ENCODE measurements around the gene STAB1. TPM values are rescaled to one million over a fixed set of nuclear protein-coding genes. Genes with fewer than 3 reads are reported as not detected.

Gene STAB1
- total RNA-seq, 1 experiment from 2014 or later = not detected

DNA sequence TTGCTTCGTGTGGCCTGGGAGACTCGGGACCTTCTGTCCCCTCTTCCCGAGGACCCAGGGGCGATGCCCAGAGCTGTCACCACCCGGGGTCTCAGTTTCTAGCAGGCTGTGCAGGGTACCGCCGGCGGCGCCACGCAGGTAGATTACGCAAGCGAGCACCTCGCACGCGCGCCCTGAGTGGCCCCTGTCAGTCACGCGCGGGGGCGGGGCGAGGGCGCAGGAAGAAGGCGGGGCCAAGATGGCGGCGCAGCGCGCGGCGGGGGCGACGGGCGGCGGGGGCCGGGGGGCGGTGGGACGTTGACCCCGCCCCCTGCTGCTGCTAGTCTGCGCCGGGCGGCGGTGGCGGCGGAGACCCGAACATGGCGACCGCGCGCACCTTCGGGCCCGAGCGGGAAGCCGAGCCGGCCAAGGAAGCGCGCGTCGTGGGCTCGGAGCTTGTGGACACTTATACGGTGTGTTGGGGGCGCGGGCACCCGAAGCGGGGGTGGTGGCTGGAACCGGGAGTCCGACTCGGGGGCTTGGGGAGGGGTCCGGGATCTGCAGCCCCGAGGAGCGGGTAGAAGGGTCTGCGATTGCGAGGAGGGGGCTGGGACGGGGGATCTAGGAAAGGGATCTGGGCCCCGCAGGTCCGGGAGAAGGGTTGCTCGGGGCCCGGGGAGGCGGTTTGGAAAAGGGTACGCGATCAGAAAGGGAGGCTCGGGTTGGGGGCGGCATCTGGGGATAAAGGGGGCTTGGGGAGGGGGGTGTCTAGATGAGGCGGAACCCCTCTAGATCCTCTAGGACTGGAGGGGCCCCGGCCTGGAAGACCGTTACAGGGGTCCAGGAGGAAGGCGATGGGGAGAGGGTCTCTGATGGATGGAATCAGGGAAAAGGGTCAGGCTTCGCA, 39.6 kb upstream of the STAB1 start, which contains the start of gene NISCH:
Gene NISCH, plus strand, starts transcription at position 322 of the 886 bp plus-strand sequence. Its CDS starts 38 bp downstream, at position 360.
- peak within 1 kb of the TSS; percentile 88 for H3K4me3 ChIP-seq
- no peaks in the 10 kb centered on the region for H3K9me3 ChIP-seq (replicated peaks)
- DNase-seq (ENCODE audit: low read depth in 1 of 2, low spot score in 2 of 2) = peak; percentile 51 to 82
- H3K27me3 ChIP-seq (replicated peaks) = no peaks in the 10 kb centered on the region
- peak within 1 kb of the TSS; percentile 53; the same call in 1 of the 2 replicates for H3K27ac ChIP-seq
- peaks cover 29% of the 10 kb centered on the region for H3K4me1 ChIP-seq (replicated peaks)
- peaks cover 27% of the 10 kb centered on the region for H3K36me3 ChIP-seq

DNA sequence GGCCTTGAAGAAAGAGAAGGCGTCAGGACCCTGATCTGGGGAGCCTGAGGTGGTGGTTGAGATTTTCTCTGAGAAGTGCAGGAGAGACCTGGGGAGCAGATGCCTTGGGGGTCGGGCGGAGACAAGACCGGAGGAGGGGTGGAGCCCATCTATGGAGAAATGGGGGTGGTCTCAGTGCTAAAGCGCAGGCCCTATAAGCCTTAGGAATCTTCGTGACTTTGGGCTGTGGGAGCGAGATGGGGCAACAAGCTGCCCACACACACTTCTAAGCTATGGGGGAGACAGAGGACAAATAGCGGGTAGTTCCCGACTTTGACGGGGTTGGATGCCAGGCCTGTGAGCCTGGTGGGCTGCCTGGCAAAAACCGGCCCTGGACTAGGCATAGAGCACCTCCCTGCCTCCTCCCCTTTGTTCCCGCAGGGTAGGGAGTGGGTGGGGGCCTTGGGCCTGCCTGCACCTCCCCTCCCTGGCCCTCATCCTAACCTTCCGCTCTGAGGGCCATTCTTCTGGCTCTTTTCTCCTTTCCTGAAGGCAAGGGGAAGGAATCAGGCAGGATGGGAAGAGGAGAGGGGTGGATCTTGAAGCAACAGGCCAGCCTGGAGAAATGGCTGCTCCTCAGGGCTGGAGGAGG, 38.9 kb upstream of the STAB1 start:
- no peaks in the 10 kb centered on the region for H3K27me3 ChIP-seq (replicated peaks)
- peak overlapping the region; percentile 88 for H3K4me3 ChIP-seq
- H3K4me1 ChIP-seq (replicated peaks) = peaks cover 29% of the 10 kb centered on the region
- no peak overlapping the region for H3K27ac ChIP-seq
- H3K9me3 ChIP-seq (replicated peaks) = no peaks in the 10 kb centered on the region
- H3K36me3 ChIP-seq = peaks cover 35% of the 10 kb centered on the region
- peak in 1 of 2 experiments; percentile 22 for DNase-seq (ENCODE audit: low read depth in 1 of 2, low spot score in 2 of 2)

DNA sequence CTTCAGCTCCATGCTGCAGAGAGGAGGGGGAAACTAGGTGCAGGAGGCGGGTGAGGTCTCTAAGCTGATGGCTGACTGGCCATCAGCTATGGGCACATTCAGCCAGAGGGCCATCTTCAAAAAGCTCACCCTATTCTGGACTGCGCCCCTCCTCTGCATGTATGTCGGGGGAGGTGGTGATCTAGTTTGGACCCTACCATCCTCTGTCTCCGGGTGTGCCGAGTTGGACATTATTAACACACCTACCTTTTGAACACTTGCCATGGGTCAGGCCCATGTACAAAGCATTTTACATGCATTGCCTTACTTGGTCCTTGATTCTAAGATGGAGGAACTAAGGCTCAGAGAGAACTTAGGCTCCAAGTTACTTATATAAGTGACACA, 38.3 kb upstream of the STAB1 start:
- peaks cover 36% of the 10 kb centered on the region for H3K36me3 ChIP-seq
- no peak for DNase-seq (ENCODE audit: low read depth in 1 of 2, low spot score in 2 of 2)
- H3K27me3 ChIP-seq (replicated peaks) = no peaks in the 10 kb centered on the region
- H3K27ac ChIP-seq = no peak overlapping the region
- H3K9me3 ChIP-seq (replicated peaks) = no peaks in the 10 kb centered on the region
- peak overlapping the region; percentile 88 for H3K4me3 ChIP-seq
- peaks cover 29% of the 10 kb centered on the region for H3K4me1 ChIP-seq (replicated peaks)

DNA sequence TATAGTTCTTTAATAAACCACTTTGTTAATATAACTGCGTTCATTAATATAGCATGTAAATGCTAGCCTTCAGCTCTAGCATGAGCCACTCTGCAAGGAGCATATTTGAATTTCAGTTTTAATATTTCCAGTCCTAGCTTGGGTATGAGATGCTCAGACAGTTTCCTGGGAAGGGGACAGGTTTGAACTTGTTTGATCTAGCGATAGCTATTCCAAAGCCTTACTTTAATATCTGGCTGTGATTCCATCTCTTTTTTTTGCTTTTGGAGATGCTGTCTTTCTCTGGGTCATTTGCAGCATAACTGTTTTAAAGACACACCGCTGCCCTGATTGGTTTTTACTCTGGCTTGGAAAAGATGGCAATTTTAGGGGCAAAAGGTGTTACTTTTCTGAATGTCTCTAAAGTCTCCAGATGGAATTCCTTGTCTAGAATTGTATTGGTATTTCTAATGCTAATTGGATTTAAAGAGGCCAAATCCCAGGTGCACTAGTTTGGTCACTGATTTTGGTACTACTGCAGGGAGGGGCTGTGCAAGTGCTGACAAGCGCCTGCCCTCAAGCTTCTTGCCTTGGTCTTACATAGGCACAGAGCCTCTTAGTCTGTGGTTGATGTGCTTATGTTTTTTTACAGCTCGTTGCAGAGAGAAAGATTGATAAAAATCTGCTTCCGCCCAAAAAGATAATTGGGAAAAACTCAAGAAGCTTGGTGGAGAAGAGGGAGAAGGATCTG, 36.9 kb upstream of the STAB1 start:
- no peak overlapping the region for H3K27ac ChIP-seq
- no peak for DNase-seq (ENCODE audit: low read depth in 1 of 2, low spot score in 2 of 2)
- no peak overlapping the region for H3K4me3 ChIP-seq
- H3K9me3 ChIP-seq (replicated peaks) = no peaks in the 10 kb centered on the region
- no peaks in the 10 kb centered on the region for H3K27me3 ChIP-seq (replicated peaks)
- H3K4me1 ChIP-seq (replicated peaks) = peaks cover 20% of the 10 kb centered on the region
- H3K36me3 ChIP-seq = peaks cover 46% of the 10 kb centered on the region

DNA sequence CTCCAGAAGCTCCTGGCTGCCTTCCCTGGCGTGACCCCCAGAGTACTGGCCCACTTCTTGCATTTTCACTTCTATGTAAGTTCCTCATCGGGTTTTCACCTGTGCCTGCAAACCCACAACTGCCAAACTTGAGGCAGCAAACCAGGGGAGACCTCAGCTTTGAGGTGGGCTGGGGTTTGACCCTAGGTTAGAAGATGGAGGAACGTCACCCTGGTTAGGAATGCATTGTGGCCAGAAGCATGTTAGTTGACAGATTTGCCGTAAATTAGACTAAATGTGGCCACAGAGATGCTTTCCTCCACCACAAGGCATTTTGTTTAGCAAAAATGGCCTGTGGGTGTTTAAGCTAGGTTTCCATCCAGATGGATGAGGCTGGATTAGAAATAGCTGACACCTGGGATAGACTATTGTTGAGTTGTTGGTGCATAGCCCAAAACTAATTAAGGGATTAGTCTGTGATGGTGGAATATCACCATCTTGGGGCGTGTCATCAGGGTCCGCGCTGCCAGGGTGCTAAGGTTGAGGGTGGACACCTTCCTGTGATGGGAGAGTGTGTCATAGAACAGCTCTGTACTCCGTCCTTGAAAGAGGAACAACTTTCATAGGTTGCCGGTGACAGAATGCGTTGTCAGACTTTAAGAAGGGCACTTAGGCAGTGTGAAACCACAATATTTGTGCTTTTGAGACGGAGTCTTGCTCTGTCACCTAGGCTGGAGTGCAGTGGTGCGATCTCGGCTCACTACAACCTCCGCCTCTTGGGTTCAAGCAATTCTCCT, 36.2 kb upstream of the STAB1 start:
- Histone ChIP-seq H3K9me3 (replicated peaks) (no peaks in the 10 kb centered on the region), H3K27me3 (replicated peaks) (no peaks in the 10 kb centered on the region), H3K36me3 (peaks cover 48% of the 10 kb centered on the region), H3K27ac (no peak overlapping the region), H3K4me3 (no peak overlapping the region), H3K4me1 (replicated peaks) (peaks cover 13% of the 10 kb centered on the region)
- no peak for DNase-seq (ENCODE audit: low read depth in 1 of 2, low spot score in 2 of 2)

DNA sequence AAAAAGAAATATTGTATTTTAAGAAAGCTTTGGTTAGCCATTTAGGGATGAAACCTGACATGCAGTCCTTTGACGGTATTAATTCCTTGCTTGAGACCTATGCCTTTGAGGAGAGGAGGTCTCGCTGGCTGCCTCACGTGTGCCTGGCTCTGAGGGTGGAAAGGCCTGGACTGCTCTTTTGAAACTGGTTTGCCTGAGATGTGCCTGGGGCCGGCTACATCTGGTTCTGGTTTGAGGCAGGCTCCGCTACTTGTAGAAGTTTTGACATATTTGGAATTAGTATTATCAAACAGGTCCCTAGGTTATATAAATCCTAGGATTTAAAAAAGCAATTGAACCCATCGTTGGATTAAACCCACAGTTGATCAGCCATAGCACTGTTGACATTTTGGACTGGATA, 33.3 kb upstream of the STAB1 start:
- H3K27ac ChIP-seq = no peak overlapping the region
- no peak overlapping the region for H3K4me3 ChIP-seq
- H3K36me3 ChIP-seq = peaks cover 68% of the 10 kb centered on the region

DNA sequence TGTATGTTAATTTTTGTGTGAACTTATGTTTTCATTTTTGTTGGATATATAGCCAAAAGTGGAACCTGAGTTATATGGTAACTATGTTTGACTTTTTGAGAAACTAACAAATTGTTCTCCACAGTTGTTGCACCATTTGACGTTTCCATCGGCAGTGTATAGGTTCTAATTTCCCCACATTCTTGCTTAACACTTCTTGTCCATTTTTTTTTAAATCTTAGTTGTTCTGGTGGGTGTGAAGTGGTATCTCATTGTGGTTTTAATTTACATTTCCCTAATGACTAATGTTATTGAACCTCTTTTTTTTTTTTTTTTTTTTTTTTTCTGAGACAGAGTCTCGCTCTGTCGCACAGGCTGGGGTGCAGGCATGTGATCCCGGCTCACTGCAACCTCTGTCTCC, 31.7 kb upstream of the STAB1 start:
- Histone ChIP-seq H3K36me3 (peaks cover 62% of the 10 kb centered on the region), H3K4me1 (replicated peaks) (peaks cover 6% of the 10 kb centered on the region), H3K9me3 (replicated peaks) (no peaks in the 10 kb centered on the region), H3K27ac (no peak overlapping the region), H3K4me3 (no peak overlapping the region), H3K27me3 (replicated peaks) (no peaks in the 10 kb centered on the region)
- no peak for DNase-seq (ENCODE audit: low read depth in 1 of 2, low spot score in 2 of 2)

More for the DNA sequence above, 33.3 kb upstream of the STAB1 start:
- no peaks in the 10 kb centered on the region for H3K9me3 ChIP-seq (replicated peaks)
- H3K4me1 ChIP-seq (replicated peaks) = peaks cover 6% of the 10 kb centered on the region
- H3K27me3 ChIP-seq (replicated peaks) = no peaks in the 10 kb centered on the region
- no peak for DNase-seq (ENCODE audit: low read depth in 1 of 2, low spot score in 2 of 2)

DNA sequence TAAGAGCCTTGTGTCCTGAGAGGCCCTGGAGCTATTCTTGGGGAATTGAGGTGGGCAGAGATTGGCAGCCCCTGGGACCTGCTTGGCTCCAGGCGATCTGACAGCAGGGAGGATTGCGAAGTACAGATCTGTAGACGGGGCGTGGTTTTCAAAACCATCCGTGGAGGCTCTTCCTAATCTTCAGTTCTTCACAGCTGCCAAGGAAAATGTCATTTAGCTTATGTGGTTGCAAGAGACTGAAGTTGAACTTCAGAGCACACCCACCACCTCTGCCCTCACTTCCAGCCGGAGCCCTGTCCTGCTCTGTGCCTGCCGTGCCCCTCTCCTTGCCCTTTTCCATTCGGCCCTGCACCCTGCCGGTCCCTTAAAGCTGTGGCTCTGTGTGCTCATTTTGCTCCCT, 26.8 kb upstream of the STAB1 start:
- DNase-seq (ENCODE audit: low read depth in 1 of 2, low spot score in 2 of 2) = no peak
- no peak overlapping the region for H3K4me3 ChIP-seq
- no peak overlapping the region for H3K27ac ChIP-seq
- peaks cover 56% of the 10 kb centered on the region for H3K36me3 ChIP-seq
- no peaks in the 10 kb centered on the region for H3K27me3 ChIP-seq (replicated peaks)
- H3K4me1 ChIP-seq (replicated peaks) = peaks cover 6% of the 10 kb centered on the region
- H3K9me3 ChIP-seq (replicated peaks) = no peaks in the 10 kb centered on the region

DNA sequence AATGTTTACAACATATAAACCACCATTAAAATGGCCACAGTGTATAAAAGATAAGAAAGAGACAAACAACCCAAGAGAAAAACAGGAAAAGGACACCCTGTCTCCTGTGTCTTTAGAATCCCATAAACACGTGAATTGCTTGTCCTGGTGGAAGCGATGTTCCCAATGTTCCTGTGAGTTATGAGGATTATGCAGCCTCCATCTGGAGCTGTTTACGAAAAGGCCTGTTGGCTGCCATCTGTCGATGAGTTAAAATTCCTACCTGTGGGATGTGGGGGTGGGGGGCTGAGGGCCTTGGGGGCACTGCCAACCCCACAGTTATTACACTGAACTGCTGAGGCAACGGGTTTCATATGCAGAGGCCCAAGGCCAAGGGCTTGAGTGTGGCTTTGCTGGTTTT, 26.1 kb upstream of the STAB1 start:
- no peak for DNase-seq (ENCODE audit: low read depth in 1 of 2, low spot score in 2 of 2)
- Histone ChIP-seq H3K9me3 (replicated peaks) (no peaks in the 10 kb centered on the region), H3K4me1 (replicated peaks) (peaks cover 6% of the 10 kb centered on the region), H3K27ac (no peak overlapping the region), H3K4me3 (no peak overlapping the region), H3K36me3 (peaks cover 62% of the 10 kb centered on the region), H3K27me3 (replicated peaks) (no peaks in the 10 kb centered on the region)

DNA sequence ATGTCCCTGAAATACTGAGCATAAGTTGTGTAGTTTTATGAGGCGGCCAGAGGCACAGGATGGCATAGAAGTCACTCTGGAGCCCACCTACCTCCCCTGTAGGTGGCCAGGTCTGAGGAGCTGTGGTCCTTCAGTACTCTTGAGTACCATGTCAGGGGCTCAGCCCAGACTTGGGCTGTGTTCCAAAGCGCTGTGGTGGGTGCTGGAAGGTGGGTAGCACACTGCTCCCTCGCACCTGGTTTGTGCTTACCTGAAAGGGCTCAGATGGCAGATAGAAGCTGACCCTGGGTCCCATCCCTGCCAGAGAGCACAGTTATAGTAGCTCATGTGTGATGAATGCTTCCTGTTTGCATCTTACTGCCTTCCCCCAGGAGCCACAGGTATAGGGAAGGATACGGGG, 24.2 kb upstream of the STAB1 start:
- H3K9me3 ChIP-seq (replicated peaks) = no peaks in the 10 kb centered on the region
- peaks cover 63% of the 10 kb centered on the region for H3K36me3 ChIP-seq
- H3K4me3 ChIP-seq = no peak overlapping the region
- DNase-seq (ENCODE audit: low read depth in 1 of 2, low spot score in 2 of 2) = no peak
- H3K4me1 ChIP-seq (replicated peaks) = no peaks in the 10 kb centered on the region
- no peaks in the 10 kb centered on the region for H3K27me3 ChIP-seq (replicated peaks)
- H3K27ac ChIP-seq = no peak overlapping the region

DNA sequence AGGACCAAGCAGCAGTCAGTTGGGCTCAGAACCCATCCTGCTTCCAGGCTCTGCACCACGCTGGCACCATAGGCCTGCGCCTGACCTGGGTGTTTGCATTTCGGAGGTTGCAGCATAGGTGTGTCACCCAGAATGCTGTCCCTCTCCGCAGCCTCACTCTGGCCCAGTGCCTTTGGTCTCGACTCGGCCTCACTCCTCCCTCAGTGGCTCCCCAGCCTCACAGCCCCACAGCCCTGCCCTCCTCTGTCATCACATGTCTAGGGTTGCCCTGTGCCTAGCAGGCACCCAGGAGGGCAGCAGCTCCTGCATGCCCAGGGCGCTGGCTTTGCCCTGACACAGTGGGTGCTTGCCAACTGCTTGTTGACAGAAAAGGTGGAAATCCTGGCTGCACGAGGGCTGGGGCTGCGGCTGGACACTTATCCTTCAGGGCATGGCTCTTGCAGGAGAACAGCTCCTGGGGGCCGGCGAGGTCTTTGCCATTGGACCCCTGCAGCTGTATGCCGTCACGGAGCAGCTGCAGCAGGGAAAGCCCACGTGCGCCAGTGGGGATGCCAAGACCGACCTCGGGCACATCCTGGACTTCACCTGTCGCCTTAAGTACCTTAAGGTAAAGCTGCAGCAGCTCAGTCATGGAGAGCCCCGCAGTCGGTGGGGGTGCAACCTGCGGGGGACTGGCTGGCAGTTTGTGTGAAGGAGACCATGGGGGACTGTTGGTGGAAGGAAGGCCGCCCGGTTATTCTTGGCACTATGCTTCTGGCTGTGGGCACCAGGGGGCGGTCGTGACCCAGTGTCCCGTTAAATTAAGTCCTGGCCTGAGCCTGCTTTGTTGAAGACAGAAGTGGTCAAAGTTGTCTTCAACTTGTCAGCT, 23.5 kb upstream of the STAB1 start:
- Histone ChIP-seq H3K27me3 (replicated peaks) (no peaks in the 10 kb centered on the region), H3K36me3 (peaks cover 66% of the 10 kb centered on the region), H3K27ac (no peak overlapping the region), H3K4me1 (replicated peaks) (no peaks in the 10 kb centered on the region), H3K9me3 (replicated peaks) (no peaks in the 10 kb centered on the region), H3K4me3 (no peak overlapping the region)
- DNase-seq (ENCODE audit: low read depth in 1 of 2, low spot score in 2 of 2) = no peak

DNA sequence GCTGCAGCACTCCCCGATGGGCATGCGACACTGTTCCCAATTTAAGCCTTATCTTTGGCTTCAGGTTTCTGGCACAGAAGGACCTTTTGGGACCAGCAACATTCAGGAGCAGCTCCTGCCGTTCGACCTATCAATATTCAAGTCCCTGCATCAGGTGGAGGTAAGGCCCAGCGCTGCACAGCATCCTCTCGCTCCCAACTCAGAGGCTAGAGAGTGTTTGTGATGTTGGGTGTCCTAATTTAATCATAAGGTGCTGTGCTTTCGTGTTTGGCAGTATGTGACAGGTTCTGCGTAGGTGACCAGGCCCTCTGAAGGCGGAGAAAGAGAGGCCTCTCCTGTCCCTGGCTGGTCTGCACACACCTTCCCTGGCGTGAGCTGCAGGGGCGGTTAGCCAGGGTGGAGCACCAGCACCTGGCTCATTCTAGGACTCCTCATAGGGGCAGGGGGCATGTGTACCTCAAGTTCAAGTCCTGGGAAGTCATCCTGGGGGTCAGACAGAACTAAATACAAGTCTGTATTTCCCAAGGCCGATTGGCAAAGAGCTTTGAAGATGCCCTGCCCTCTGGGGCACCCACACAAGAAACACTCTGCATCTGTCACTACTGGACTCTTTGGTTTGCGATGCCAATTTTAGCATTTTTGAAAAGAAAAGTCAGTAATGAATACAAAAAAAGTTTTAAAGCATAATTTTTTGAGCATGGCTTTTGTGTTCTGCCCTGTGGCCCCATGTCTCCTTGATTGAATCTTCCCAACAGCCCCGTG, 22.7 kb upstream of the STAB1 start:
- Histone ChIP-seq H3K36me3 (peaks cover 73% of the 10 kb centered on the region), H3K4me1 (replicated peaks) (no peaks in the 10 kb centered on the region), H3K27ac (no peak overlapping the region)

More for the DNA sequence above, 22.7 kb upstream of the STAB1 start:
- no peak for DNase-seq (ENCODE audit: low read depth in 1 of 2, low spot score in 2 of 2)
- Histone ChIP-seq H3K4me3 (no peak overlapping the region), H3K9me3 (replicated peaks) (no peaks in the 10 kb centered on the region), H3K27me3 (replicated peaks) (no peaks in the 10 kb centered on the region)

Measured in SJSA1 (cell line).